ENCODE measurements around the gene CHST3.

Gene CHST3

DNA sequence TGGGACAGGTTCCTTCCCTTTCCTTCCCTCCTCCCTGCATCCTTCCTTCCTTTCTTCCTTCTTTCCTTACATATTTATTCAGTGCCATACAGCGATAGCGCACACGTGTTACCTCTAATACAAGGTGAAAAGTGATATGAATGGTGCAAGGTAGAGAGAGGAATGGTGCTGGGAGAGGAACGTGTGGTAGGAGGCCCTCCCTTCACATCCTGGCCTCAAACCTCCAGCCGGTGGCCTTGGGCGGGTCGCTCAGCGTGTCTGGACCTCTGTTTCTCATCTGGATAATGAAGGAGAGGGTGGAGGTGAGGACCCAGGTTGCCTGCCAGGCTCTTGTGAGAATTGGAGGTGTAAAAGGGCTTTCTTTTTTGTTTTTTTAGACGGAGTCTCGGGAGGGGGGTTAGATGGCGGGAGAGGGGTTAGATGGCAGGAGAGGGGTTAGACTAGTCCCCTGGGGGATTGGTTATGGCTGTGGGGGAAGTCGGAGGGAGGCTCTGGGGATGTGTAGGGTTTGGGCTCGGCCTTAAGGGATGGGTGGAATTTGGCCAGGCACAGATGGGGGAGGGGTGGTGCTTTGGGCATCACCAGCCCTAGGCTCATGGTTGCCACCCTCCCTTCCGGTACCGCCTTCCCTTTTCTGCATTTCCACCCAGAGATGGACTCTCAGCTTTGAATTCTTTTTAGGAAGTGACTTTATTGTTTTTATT lies 14.9 kb downstream of the CHST3 start:
- FAIRE-seq (no peak), DNase-seq (ENCODE audit: insufficient read length, low spot score) (no peak)
- TF ChIP-seq PAX5 (IDR thresholded peaks at IDR 0.05; ENCODE audit: insufficient read depth, low read length, severe bottlenecking) (no peak), POLR2A (IDR thresholded peaks at IDR 0.05; ENCODE audit: low read depth, low read length) (no peak), SPI1 (IDR thresholded peaks at IDR 0.05; ENCODE audit: low read depth, low read length) (no peak), POLR2AphosphoS5 (IDR thresholded peaks at IDR 0.05; ENCODE audit: low read depth, low read length) (no peak), TAF1 (IDR thresholded peaks at IDR 0.05; ENCODE audit: low read depth, low read length) (no peak), POU2F2 (IDR thresholded peaks at IDR 0.05; ENCODE audit: low read depth, low read length) (no peak)

DNA sequence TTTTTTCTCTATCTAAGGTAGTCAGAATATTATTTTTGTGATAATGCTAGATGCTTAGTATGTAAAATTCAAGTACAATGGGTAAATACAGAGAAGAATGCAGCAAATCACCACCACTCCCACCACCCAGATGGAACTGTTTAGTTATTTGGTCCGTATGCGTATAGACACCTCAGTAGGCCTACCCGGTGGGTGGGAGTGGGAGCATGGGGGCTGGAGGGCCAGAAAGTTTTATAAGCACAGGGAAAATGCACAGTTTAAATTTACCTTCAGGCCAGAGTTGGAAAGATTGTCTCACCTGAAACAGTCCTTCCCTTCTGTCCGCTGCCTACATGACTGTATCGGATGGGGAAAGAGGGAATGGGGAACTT lies 15.5 kb downstream of the CHST3 start:
- DNase-seq (ENCODE audit: insufficient read length, low spot score): no peak
- no peak for FAIRE-seq
- TF ChIP-seq POLR2AphosphoS5 (IDR thresholded peaks at IDR 0.05; ENCODE audit: low read depth, low read length): no peak
- TF ChIP-seq POLR2A (IDR thresholded peaks at IDR 0.05; ENCODE audit: low read depth, low read length): no peak
- TF ChIP-seq PAX5 (IDR thresholded peaks at IDR 0.05; ENCODE audit: insufficient read depth, low read length, severe bottlenecking): no peak
- TF ChIP-seq SPI1 (IDR thresholded peaks at IDR 0.05; ENCODE audit: low read depth, low read length): no peak
- TF ChIP-seq TAF1 (IDR thresholded peaks at IDR 0.05; ENCODE audit: low read depth, low read length): no peak
- no peak for TF ChIP-seq POU2F2 (IDR thresholded peaks at IDR 0.05; ENCODE audit: low read depth, low read length)

GRCh38 chr10:71980181-71981014 lies 16.2 kb downstream of the CHST3 start:
- no peak for FAIRE-seq
- no peak for DNase-seq (ENCODE audit: insufficient read length, low spot score)
- TF ChIP-seq POU2F2 (IDR thresholded peaks at IDR 0.05; ENCODE audit: low read depth, low read length) (no peak), POLR2A (IDR thresholded peaks at IDR 0.05; ENCODE audit: low read depth, low read length) (no peak), POLR2AphosphoS5 (IDR thresholded peaks at IDR 0.05; ENCODE audit: low read depth, low read length) (no peak), TAF1 (IDR thresholded peaks at IDR 0.05; ENCODE audit: low read depth, low read length) (no peak), SPI1 (IDR thresholded peaks at IDR 0.05; ENCODE audit: low read depth, low read length) (no peak), PAX5 (IDR thresholded peaks at IDR 0.05; ENCODE audit: insufficient read depth, low read length, severe bottlenecking) (no peak)

- TF ChIP-seq SPI1 (IDR thresholded peaks at IDR 0.05; ENCODE audit: low read depth, low read length) (no peak), POU2F2 (IDR thresholded peaks at IDR 0.05; ENCODE audit: low read depth, low read length) (no peak), POLR2AphosphoS5 (IDR thresholded peaks at IDR 0.05; ENCODE audit: low read depth, low read length) (no peak), POLR2A (IDR thresholded peaks at IDR 0.05; ENCODE audit: low read depth, low read length) (no peak), TAF1 (IDR thresholded peaks at IDR 0.05; ENCODE audit: low read depth, low read length) (no peak), PAX5 (IDR thresholded peaks at IDR 0.05; ENCODE audit: insufficient read depth, low read length, severe bottlenecking) (no peak)
- FAIRE-seq: no peak
Observed at GRCh38 chr10:71981015-71981875, 17.1 kb downstream of the CHST3 start.

DNA sequence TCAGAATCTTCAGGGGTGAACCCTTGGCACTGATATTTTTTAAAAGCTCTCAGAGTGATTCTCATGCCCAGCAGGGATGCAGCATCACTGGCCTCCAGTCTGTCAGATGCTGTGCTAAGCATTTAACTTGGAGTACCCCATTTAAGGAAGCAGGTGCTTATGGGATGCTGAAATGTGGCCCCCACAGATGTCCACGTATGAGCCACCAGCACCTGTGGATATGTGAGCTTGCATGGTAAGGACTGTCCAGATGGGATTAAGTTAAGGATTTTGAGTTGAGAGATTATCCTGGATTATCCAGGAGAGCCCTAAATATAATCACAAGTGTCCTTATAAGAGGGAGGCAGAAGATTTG lies 17.7 kb downstream of the CHST3 start:
- TF ChIP-seq POU2F2 (IDR thresholded peaks at IDR 0.05; ENCODE audit: low read depth, low read length): no peak
- no peak for TF ChIP-seq POLR2AphosphoS5 (IDR thresholded peaks at IDR 0.05; ENCODE audit: low read depth, low read length)
- no peak for TF ChIP-seq SPI1 (IDR thresholded peaks at IDR 0.05; ENCODE audit: low read depth, low read length)
- no peak for TF ChIP-seq POLR2A (IDR thresholded peaks at IDR 0.05; ENCODE audit: low read depth, low read length)
- no peak for TF ChIP-seq TAF1 (IDR thresholded peaks at IDR 0.05; ENCODE audit: low read depth, low read length)
- no peak for TF ChIP-seq PAX5 (IDR thresholded peaks at IDR 0.05; ENCODE audit: insufficient read depth, low read length, severe bottlenecking)
- FAIRE-seq: no peak
- no peak for DNase-seq (ENCODE audit: insufficient read length, low spot score)

More at GRCh38 chr10:71981015-71981875, 17.1 kb downstream of the CHST3 start:
- no peak for DNase-seq (ENCODE audit: insufficient read length, low spot score)

DNA sequence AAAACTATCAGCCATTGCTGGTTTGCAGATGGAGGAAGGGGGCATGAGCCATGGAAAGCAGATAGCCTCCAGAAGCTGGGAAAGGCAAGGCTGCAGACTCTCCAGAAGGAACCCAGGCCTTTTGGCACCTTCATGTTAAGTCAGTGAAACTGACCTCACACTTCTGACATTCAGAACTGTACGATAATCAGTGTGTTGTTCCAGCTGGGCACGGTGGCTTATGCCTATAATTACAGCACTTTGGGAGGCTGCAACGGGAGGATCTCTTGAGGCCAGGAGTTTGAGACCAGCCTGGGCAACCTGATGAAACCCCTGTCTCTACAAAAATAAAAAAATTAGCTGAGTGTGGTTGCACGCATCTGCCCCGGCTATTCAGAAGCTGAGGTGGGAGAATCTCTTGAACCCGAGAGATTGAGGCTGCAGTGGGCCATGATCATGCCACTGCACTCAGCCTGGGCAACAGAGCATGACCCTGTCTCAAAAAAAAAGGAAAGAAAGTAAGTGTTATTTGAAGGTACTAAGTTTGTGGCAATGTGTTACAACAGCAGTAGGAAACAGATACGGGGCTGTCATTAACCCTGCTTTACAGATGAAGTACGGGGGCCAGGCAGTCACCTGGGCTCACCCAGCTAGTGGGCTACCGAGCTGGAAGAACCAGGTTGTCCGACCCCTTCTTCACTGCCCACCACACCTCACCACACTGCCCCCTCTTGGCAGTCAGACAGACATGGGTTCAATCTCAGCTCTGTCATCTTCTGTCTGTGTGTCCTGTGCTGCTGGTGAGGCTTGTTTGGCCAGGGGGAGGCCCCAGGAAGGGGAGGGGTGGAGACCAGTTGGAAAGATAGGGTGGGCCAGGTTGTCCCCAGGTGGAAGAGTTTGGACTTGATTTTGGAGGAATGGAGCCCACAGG lies 18.3 kb downstream of the CHST3 start:
- TF ChIP-seq POU2F2 (IDR thresholded peaks at IDR 0.05; ENCODE audit: low read depth, low read length) (no peak), SPI1 (IDR thresholded peaks at IDR 0.05; ENCODE audit: low read depth, low read length) (no peak), PAX5 (IDR thresholded peaks at IDR 0.05; ENCODE audit: insufficient read depth, low read length, severe bottlenecking) (no peak), POLR2AphosphoS5 (IDR thresholded peaks at IDR 0.05; ENCODE audit: low read depth, low read length) (no peak), TAF1 (IDR thresholded peaks at IDR 0.05; ENCODE audit: low read depth, low read length) (no peak), POLR2A (IDR thresholded peaks at IDR 0.05; ENCODE audit: low read depth, low read length) (no peak)
- DNase-seq (ENCODE audit: insufficient read length, low spot score): no peak
- FAIRE-seq: no peak

DNA sequence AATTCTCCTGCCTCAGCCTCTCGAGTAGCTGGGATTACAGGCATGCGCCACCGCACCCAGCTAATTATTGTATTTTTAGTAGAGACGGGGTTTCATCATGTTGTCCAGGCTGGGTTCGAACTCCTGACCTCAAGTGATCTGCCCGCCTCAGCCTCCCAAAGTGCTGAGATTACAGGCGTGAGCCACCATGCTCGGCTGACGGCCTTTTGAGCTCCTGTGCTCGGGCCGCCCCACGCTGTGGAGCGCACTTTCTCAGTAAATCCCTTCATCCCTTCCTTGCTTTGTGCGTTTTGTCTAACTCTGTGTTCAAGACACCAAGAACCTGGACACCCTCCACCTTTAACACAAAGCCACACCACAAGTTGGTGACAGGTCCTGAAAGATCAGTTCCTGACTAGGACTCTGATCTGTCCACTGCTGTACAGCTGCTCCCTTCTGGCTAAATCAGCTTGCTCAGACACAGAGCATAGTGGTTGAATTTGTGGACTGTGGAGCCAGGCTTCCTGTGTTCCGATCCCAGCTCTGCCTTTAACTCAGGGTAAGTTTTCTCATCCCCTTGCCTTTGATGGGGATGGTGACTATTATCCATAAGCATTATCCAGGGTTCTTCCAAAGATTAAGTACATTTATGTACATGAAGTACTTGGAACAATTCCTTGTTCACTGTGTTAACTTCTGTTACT lies 20.1 kb downstream of the CHST3 start:
- no peak for DNase-seq (ENCODE audit: insufficient read length, low spot score)
- TF ChIP-seq POLR2A (IDR thresholded peaks at IDR 0.05; ENCODE audit: low read depth, low read length) (no peak), PAX5 (IDR thresholded peaks at IDR 0.05; ENCODE audit: insufficient read depth, low read length, severe bottlenecking) (no peak), POLR2AphosphoS5 (IDR thresholded peaks at IDR 0.05; ENCODE audit: low read depth, low read length) (no peak), TAF1 (IDR thresholded peaks at IDR 0.05; ENCODE audit: low read depth, low read length) (no peak), POU2F2 (IDR thresholded peaks at IDR 0.05; ENCODE audit: low read depth, low read length) (no peak), SPI1 (IDR thresholded peaks at IDR 0.05; ENCODE audit: low read depth, low read length) (no peak)
- FAIRE-seq: peak; percentile 50
